Transverse colon (tissue), 4 donors: ENCODE measurements around the gene USP30. TPM values are rescaled to one million over a fixed set of nuclear protein-coding genes. Genes with fewer than 3 reads are reported as not detected.
A peak's percentile ranks its signal among the peaks of the same experiment; 100 is the strongest.

Experiments
- DNase-seq: peaks from one replicate; pipeline ENCODE4 v3.0.0-alpha.2; 2019
- H3K27ac ChIP-seq, 4 donors: fragments of 200-600 bp; sonication (generic); 2 replicates each; pipeline ENCODE4 v1.5.1; 2016 to 2018; ENCODE audit warnings: inconsistent platforms in 4 of 4
- H3K27me3 ChIP-seq: fragments of 200-600 bp; sonication (generic); 2 replicates; pipeline ENCODE4 v1.5.1; 2017; ENCODE audit warnings: inconsistent platforms
- H3K36me3 ChIP-seq, 4 donors: fragments of 200-600 bp; sonication (generic); 2 replicates each; pipeline ENCODE4 v1.5.1; 2017 to 2019; ENCODE audit warnings: inconsistent platforms in 4 of 4
- H3K4me1 ChIP-seq, 4 donors: fragments of 200-600 bp; sonication (generic); 2 replicates each; pipeline ENCODE4 v1.5.1; 2017 to 2020; ENCODE audit warnings: inconsistent platforms in 4 of 4
- H3K4me3 ChIP-seq, 4 donors: fragments of 200-600 bp; sonication (generic); 1 replicate in 1 of 4; 2 replicates in 3 of 4; pipeline versions ENCODE4 v1.5.1 to v1.6.1; 2017 to 2019; ENCODE audit warnings: inconsistent platforms in 4 of 4
- H3K9me3 ChIP-seq, 2 donors: fragments of 200-600 bp; sonication (generic); 2 replicates each; pipeline ENCODE4 v1.5.1; 2017 to 2019; ENCODE audit warnings: inconsistent platforms in 2 of 2
- EP300 ChIP-seq: sonication (generic); formaldehyde crosslinking; IDR thresholded peaks from one replicate; pipeline ENCODE4 v1.6.1; 2017; ENCODE audit warnings: antibody characterized with exemption, low read depth
- POLR2A ChIP-seq: fragments of 450-650 bp; IDR thresholded peaks from one replicate; pipeline ENCODE4 v1.6.1; 2016; ENCODE audit warnings: antibody characterized with exemption, mild to moderate bottlenecking, moderate library complexity
- POLR2AphosphoS5 ChIP-seq, 3 donors: sonication (generic); formaldehyde crosslinking; IDR thresholded peaks; one replicate each; pipeline ENCODE4 v1.6.1; 2016; ENCODE audit warnings: antibody characterized with exemption in 3 of 3
- WGBS, 2 donors: methylation state at CpG; one replicate each; pipeline ENCODE4 v1.1.5; 2018; ENCODE audit warnings: low coverage in 1 of 2; 5-methylcytosine and 5-hydroxymethylcytosine counted together
- in situ Hi-C, 4 donors: fragments of 200-750 bp; cut with MboI; loops; one replicate each; pipeline versions ENCODE4 v1.15.0 to v1.15.1; 2017; ENCODE audit warnings: low sequenced_read_pairs in 3 of 4, low pct_ligation_motif_present in 1 of 4, low pct_unique_long_range_greater_than_20kb in 1 of 4
- intact Hi-C: fragments of 100-400 bp; cut with DNase I; formaldehyde crosslinking; loops from one replicate; pipeline ENCODE4 v1.15.1; 2023; ENCODE audit warnings: low total_unique reads
- total RNA-seq, 4 donors: library from RNA; depleted of rRNA; stranded (reverse); fragments of >200 nt; gene quantifications; one replicate each; pipeline ENCODE4 v1.1.0, GENCODE V29; 2016
- TF ChIP-seq, protein P1 (sequence below), 5 experiments: fragments of 200-600 bp in 3 of 5; fragments of 450-650 bp in 2 of 5; sonication (generic) in 3 of 5; IDR thresholded peaks; 1 replicate in 2 of 5; 2 replicates in 3 of 5; pipeline ENCODE4 v1.5.1; 2016 to 2017; ENCODE audit warnings: antibody characterized with exemption in 5 of 5, inconsistent platforms in 3 of 5, mild to moderate bottlenecking in 2 of 5, moderate library complexity in 1 of 5

The USP30 gene
- total RNA-seq, 4 donors from 2014 or later: 6.8 to 38.9 (median 24.9) TPM

DNA sequence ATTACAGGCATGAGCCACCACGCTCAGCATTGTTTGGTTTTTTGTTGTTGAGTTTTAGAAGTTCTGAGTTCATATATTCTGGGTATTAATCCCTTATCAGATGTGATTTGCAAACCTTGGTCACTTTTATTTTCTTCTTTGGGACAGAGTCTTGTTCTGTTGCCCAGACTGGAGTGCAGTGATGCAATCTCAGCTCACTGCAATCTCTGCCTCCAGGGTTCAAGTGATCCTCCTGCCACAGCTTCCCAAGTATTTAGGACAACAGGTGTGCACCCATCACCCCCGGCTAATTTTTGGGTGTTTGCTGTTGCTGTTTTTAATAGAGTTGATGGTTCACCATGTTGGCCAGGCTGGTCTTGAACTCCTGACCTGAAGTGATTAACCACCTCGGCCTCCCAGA, 11.8 kb downstream of the USP30 start:
- WGBS, 2 donors: 74 to 100% methylated on average over 1 to 3 of the region's 3 CpGs
- H3K4me3 ChIP-seq: no peak overlapping the region
- H3K36me3 ChIP-seq: peaks cover 0 to 26% (median 7%) of the 10 kb centered on the region in 4 donors
- H3K4me1 ChIP-seq: peaks cover 0 to 22% (median 5%) of the 10 kb centered on the region in 4 donors
- DNase-seq: no peak
- TF ChIP-seq POLR2A (no peak), EP300 (no peak)
- TF ChIP-seq, protein P1, sequence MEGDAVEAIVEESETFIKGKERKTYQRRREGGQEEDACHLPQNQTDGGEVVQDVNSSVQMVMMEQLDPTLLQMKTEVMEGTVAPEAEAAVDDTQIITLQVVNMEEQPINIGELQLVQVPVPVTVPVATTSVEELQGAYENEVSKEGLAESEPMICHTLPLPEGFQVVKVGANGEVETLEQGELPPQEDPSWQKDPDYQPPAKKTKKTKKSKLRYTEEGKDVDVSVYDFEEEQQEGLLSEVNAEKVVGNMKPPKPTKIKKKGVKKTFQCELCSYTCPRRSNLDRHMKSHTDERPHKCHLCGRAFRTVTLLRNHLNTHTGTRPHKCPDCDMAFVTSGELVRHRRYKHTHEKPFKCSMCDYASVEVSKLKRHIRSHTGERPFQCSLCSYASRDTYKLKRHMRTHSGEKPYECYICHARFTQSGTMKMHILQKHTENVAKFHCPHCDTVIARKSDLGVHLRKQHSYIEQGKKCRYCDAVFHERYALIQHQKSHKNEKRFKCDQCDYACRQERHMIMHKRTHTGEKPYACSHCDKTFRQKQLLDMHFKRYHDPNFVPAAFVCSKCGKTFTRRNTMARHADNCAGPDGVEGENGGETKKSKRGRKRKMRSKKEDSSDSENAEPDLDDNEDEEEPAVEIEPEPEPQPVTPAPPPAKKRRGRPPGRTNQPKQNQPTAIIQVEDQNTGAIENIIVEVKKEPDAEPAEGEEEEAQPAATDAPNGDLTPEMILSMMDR (IDR thresholded peaks at IDR 0.05): no peak
- no peaks in the 10 kb centered on the region for H3K9me3 ChIP-seq
- in situ Hi-C loops (no loop called here), intact Hi-C loops (no loop called here)
- no peak overlapping the region for H3K27ac ChIP-seq
- no peaks in the 10 kb centered on the region for H3K27me3 ChIP-seq

GRCh38 chr12:109065154-109065852, 12.9 kb downstream of the USP30 start:
- H3K36me3 ChIP-seq: peaks cover 0 to 19% (median 3%) of the 10 kb centered on the region in 4 donors
- TF ChIP-seq EP300 (no peak), POLR2A (no peak), POLR2AphosphoS5 (IDR thresholded peaks at IDR 0.05) (no peak)
- TF ChIP-seq, protein P1 (IDR thresholded peaks at IDR 0.05): no peak
- in situ Hi-C loops: no loop called here
- H3K4me3 ChIP-seq: no peak overlapping the region
- WGBS, 2 donors: 49 to 67% methylated on average over 4 to 5 of the region's 5 CpGs
- intact Hi-C loops: no loop called here
- no peaks in the 10 kb centered on the region for H3K27me3 ChIP-seq
- peak overlapping the region; percentile 33 to 69 (median 66) for H3K27ac ChIP-seq
- H3K4me1 ChIP-seq: peaks cover 0 to 26% (median 7%) of the 10 kb centered on the region in 4 donors
- peak; percentile 67 for DNase-seq
- H3K9me3 ChIP-seq: no peaks in the 10 kb centered on the region

GRCh38 chr12:109065853-109066193, 13.4 kb downstream of the USP30 start:
- no peak for DNase-seq
- Histone ChIP-seq H3K36me3 (peaks cover 0 to 19% (median 3%) of the 10 kb centered on the region in 4 donors), H3K4me1 (peaks cover 0 to 30% (median 8%) of the 10 kb centered on the region in 4 donors), H3K27ac (peak overlapping the region; percentile 33 to 69 (median 66)), H3K27me3 (no peaks in the 10 kb centered on the region), H3K9me3 (no peaks in the 10 kb centered on the region), H3K4me3 (no peak overlapping the region)
- WGBS, 2 donors: 47% methylated on average over 1 of the region's 1 CpG; no CpG with 5 or more reads in 1 of the 2 donors
- TF ChIP-seq POLR2AphosphoS5 (IDR thresholded peaks at IDR 0.05): no peak
- TF ChIP-seq POLR2A: no peak
- TF ChIP-seq, protein P1 (IDR thresholded peaks at IDR 0.05): no peak
- no peak for TF ChIP-seq EP300
- intact Hi-C loops: no loop called here
- in situ Hi-C loops: no loop called here

DNA sequence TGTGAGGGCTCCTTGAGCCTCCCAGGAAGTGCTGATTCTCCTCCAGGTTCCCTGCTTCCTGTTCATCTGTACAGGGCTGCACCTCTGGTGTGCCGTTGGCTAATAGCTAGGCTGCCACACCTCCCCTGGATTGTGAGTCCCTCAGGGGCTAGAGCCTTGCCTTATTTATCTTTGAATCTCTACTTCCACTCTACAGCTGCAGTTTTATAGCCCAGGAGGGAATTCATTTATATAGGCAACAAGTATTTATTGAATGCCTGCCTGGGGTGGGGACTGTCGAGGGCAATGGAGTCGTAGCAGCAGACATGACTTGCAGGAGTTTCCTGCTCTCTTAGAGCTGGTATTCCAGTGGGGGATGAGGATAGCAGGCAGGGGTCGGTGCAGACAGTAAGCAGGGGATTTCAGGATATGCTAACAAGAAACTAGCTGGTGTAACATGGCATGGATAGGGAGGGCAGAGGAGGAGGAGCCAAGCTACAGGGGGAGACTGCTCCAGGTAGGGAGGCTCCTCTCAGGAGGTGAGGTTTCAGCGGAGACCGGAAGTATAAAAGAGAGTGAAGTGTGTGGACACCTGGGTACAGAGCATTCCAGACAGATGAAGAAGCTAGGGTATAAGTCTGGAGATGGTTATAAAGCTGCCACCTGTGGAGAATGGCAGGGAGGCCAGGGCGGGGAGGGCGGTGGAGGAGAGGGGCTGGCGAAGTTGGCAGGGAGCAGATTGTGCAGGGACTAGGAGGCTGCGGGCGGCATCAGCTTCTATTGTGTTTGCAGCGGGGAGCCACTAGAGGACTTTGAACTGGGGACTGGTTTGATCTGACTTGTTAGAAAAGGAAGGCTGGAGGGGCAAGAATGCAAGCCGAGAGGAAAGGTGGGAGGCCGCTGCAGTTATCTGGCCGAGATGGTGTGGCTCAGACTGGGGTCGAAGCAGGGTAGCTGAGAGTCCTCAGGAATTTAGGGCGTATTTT, 17.2 kb downstream of the USP30 start:
- intact Hi-C loops (no loop called here), in situ Hi-C loops (no loop called here)
- peak overlapping the region in 3 of 4 donors; percentile 3 to 32 (median 18) for H3K4me3 ChIP-seq
- 51 to 77% methylated on average over 5 to 17 of the region's 17 CpGs for WGBS, 2 donors
- H3K27me3 ChIP-seq: no peaks in the 10 kb centered on the region
- peak; percentile 81 for DNase-seq
- H3K9me3 ChIP-seq: no peaks in the 10 kb centered on the region
- peaks cover 0 to 30% (median 8%) of the 10 kb centered on the region in 4 donors for H3K4me1 ChIP-seq
- peak overlapping the region; percentile 73 to 87 (median 84) for H3K27ac ChIP-seq
- TF ChIP-seq POLR2AphosphoS5 (IDR thresholded peaks at IDR 0.05): peak in 1 of 3 donors; percentile 50
- TF ChIP-seq, protein P1 (IDR thresholded peaks at IDR 0.05): no peak
- peak; percentile 76 for TF ChIP-seq POLR2A
- H3K36me3 ChIP-seq: peaks cover 0 to 30% (median 11%) of the 10 kb centered on the region in 4 donors
